22Rv1 (cell line): Measurements from ENCODE around the gene GHRHR.

ENCODE experiments used
- H3K27ac ChIP-seq: fragments of 450-650 bp; 2 replicates; pipeline ENCODE4 v1.5.1; 2017
- ZFX ChIP-seq: fragments of 450-650 bp; IDR thresholded peaks from 2 replicates; pipeline ENCODE4 v1.6.1; 2017; ENCODE audit warnings: antibody characterized with exemption, borderline replicate concordance
- TF ChIP-seq, protein P1 (sequence below): fragments of 450-650 bp; IDR thresholded peaks from 2 replicates; pipeline ENCODE4 v1.5.1; 2017; ENCODE audit warnings: mild to moderate bottlenecking

Gene GHRHR

DNA sequence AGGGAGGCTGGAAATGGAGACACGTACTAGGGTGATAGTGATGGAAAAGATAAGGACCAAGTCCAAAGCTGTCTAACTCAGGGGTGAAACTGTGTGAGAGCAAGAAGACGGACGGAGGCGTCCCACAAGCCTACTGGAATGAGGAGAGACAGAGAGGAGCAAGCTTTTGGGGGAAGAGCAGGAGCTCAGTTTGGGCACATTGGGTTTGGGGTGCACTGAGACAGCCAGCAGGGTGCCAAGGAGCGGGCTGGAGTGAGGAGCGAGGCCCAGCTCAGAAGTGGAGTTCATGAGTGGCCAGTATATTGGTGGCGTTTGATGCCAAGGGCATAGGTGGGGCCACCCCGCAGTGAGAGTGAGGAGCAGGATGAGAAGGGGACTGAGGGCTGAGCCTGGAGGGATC is 22.6 kb downstream of the GHRHR start:
- TF ChIP-seq, protein P1, sequence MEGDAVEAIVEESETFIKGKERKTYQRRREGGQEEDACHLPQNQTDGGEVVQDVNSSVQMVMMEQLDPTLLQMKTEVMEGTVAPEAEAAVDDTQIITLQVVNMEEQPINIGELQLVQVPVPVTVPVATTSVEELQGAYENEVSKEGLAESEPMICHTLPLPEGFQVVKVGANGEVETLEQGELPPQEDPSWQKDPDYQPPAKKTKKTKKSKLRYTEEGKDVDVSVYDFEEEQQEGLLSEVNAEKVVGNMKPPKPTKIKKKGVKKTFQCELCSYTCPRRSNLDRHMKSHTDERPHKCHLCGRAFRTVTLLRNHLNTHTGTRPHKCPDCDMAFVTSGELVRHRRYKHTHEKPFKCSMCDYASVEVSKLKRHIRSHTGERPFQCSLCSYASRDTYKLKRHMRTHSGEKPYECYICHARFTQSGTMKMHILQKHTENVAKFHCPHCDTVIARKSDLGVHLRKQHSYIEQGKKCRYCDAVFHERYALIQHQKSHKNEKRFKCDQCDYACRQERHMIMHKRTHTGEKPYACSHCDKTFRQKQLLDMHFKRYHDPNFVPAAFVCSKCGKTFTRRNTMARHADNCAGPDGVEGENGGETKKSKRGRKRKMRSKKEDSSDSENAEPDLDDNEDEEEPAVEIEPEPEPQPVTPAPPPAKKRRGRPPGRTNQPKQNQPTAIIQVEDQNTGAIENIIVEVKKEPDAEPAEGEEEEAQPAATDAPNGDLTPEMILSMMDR = no peak
- no peak for TF ChIP-seq ZFX
- H3K27ac ChIP-seq = no peak overlapping the region

DNA sequence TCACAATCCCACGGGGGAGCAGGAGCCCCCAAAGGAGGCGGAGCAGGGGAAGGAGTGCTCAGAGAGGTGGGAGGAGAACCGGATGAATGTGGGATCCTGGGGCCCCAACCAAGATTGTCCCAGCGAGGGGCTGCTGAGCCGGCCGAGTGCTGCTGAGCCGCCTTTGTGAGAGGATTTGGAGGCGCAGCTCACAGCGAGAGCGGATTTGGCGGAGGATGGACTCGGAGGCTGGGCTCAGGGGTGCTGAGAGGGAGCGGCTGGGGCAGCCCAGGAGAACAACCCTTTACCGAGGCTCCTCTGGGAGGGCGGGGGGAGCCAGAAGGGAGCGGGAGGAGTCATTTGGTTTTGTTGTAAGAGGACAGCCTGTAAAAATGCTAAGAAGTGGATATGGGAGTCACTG is 23.0 kb downstream of the GHRHR start:
- H3K27ac ChIP-seq = no peak overlapping the region
- no peak for TF ChIP-seq ZFX
- TF ChIP-seq, protein P1 = no peak

DNA sequence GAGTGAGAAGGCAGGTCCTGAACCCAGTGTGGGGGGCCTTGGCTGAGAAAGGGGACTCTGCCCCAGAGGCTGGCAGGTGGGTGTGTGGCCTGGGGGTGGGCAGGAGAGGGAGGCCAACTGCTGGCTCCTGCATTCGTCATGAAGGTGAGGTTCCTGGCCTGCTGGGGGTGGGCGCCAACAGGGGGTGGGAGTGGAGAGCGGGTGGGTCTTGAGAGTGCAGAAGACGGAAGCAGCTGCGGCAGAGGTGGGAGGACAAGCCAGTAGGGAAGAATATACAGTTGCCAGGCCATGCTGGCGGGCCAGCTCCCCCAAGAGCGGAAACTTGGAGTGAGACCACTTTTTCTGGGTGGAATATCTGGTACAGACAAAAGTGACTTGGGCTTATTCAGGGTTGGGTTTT is 23.4 kb downstream of the GHRHR start:
- TF ChIP-seq ZFX = no peak
- TF ChIP-seq, protein P1 = no peak
- no peak overlapping the region for H3K27ac ChIP-seq

DNA sequence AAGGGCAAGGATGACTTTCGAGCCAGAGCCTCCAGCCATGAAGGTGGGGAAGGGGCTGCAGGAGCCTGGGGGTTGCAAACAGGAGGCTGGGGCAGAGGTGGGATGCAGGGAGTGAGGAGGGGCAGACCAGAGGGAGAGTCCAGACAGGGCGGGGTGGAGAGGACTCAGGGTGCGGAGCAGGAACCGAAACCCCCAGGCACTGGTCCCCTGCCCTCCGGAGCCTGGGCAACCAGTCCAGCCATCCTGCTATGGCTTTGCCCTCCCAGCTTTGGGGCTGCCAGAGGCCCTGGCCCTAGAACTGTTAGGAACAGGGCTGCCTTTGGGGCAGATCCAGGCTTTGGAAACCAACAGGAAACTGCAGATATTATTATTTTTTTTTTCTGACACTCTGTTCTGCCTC is 24.2 kb downstream of the GHRHR start:
- no peak overlapping the region for H3K27ac ChIP-seq
- TF ChIP-seq, protein P1 = no peak
- TF ChIP-seq ZFX = no peak

DNA sequence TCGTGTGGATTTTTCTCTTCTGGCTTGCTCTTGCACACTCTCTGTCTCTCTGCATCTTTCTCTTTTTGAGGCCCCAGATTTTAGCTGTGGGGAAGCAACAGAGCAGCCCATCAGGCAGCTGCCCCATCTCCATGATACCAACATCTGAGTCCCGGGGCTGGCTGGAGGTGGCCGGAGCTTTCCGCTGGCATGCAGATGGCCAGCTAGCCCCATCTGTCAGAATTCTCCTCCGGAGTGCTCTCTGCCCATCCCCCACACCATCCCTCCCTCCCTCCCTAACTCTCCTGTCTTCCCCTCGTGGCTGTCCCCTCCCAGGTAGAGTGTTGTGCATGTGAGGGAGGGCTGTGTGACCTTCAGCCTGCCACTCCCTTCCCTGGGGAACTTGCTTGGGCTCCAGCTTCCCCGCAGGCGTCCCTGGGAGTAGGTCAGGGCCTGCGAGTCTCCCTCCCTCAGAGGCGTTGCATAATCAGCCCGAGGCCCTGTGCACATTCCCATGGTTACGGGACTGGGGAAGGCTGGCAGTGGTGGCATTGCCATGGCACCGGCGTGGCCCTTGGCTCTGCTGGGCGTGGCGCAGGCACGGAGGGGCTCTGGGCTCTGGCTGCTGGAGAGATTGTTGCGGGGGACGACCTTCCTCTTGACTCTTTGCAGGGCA is 24.7 kb downstream of the GHRHR start:
- H3K27ac ChIP-seq = no peak overlapping the region

DNA sequence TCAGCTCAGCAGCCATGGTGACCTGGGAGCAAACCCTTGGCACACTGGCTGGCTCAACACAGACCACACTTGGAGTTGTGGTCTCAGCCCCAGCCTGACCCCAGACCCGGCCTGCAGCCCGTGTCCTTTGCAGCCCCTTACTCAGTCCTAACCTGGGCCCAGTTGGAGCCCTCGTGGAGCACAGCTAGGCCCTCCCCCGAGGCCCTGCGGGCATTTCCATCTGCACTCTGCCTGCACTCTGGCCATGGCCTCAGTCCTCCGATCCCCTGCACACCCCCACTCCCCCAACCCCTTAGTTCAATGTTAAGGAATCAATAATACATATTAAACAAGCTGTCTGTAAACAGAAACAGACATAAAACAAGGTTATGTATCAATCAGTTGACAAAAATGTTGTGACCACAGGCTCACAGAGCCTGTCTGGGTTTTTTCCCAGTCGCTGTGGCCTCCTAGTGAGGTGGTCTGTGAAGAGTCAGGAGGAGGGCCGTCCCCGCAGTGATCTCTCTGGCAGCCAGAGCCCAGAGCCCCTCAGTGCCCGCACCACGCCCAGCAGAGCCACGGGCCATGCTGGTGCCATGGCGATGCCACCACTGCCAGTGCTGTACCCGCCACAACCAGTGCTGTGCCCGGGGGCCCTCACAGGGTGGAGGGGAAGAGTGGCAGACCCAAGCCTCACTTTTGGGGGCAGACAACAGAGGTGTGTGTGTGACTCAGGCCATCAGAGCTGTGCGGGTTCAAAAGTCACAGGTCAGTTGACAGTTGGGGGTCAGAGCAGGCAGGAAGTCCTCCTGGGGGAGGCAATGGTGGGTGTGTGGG is 25.5 kb downstream of the GHRHR start:
- H3K27ac ChIP-seq = no peak overlapping the region
- TF ChIP-seq, protein P1 = no peak
- TF ChIP-seq ZFX = no peak

More for the DNA sequence above, 24.7 kb downstream of the GHRHR start:
- no peak for TF ChIP-seq ZFX
- TF ChIP-seq, protein P1 = no peak

DNA sequence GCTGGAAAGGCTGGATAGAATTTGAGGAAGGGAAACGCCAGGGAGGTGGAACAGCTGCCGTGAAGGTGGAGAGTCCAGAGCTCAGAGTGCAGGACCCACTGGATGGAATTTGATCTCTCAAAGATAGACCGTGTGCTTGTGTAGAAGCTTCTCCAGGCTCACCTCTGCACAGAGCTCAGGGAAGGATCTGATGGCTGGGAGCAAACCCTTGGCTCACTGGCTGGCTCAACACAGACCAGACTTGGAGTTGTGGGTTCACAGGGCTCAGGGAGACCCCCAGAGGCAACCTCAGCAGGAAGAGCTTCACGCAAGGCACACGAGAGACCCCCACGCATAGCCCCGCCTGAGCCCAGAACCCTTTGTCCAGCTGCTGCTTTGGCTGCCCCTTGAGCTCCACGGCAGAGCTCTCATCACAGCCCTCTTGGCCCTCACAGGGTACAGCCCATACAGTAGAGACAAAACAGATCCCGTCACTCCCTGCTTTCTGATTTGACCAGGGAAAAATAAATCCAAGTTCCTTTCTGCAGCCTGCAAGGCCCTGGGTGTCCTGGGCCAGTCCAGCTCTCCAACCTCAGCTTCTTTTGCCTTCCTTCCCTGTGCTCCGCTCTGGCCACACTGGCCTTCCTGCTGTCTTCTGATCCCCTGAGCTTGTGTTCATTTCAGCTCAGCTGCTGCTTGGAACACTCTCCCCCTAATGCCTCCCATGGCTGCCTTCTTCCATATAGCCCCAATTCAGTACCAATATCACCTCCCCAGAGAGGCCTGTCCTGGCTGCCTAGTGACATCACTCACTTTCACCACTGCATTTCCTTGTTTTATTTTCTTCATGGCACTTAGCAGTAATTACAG is 26.3 kb downstream of the GHRHR start:
- TF ChIP-seq ZFX = no peak
- TF ChIP-seq, protein P1 = no peak
- no peak overlapping the region for H3K27ac ChIP-seq
